Activated CD8-positive, alpha-beta memory T cell treated with anti-CD3 and anti-CD28 coated beads for 24 hours (primary cell): ENCODE data around the gene CCDC150.
"Not testable (repeated sequence)": the region's sequence is repeated elsewhere in the genome, so short reads cannot be mapped to it uniquely, and the experiment has no call there.

Experiments used
- DNase-seq: peaks from one replicate; pipeline ENCODE4 v3.0.0-alpha.2; 2020

The CCDC150 gene

DNA sequence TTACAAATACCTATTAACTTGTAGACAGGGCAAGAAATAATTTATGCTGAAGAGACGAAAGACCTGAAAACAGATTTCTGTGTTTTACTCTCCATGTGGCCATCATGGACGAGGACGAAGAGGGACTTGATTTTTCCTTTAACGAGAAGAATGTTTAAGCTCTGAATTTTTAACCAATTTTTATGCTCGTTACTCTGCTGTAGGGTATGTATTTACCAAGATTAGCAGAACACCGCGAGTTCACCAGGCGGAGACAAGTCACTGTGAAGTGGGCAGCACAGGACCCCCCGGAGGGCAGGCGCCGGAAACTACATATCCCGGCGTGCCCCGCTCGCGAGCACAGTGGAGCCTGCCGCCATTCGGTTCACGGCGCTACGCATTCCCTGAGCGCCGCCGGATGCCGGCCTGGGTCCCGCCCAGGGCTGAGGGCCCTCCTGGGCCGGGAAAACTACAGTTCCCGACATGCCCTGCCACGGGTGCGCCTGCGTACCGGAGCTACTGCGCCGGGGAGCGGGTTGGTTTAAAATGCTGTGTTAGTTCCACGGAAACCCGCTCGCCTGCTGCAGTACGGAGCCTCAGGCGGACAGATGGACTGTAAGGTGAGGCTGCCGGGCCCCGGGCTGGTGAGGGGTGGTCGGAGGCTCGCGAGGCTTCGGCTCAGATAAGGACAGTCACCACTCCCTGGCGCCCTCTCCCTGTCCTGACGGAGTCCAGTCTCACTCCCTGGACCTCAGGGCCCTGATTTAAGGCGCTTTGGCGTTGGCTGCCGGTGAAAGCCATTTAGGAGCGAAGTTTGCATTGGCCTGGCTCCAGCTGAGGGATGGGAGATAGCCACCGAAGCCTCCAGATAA, at the start of gene CCDC150:
Gene CCDC150, plus strand, starts transcription at position 536 of the 851 bp plus-strand sequence. Its CDS starts 52 bp downstream, at position 588.
- DNase-seq, result peak; percentile 96

DNA sequence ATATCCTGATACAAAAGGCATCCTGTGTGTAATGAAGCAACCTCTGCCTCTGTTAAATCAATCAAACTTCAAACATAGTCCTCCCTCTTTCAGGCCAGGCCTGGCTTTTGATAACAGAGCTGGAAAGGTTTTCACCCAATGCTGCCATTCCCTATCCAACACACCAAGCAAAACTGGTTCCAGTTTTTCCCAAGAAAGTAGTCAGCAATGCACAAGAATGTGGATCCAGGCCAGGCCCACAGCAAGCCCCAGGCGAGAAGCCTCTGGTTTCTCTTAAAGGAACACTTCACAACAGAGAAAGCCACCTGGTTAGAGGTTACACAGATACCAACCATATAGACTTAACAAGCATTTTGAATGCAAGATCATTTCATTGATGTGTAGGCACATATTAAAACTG, 49.2 kb upstream of the CCDC150 start:
- DNase-seq, result no peak

DNA sequence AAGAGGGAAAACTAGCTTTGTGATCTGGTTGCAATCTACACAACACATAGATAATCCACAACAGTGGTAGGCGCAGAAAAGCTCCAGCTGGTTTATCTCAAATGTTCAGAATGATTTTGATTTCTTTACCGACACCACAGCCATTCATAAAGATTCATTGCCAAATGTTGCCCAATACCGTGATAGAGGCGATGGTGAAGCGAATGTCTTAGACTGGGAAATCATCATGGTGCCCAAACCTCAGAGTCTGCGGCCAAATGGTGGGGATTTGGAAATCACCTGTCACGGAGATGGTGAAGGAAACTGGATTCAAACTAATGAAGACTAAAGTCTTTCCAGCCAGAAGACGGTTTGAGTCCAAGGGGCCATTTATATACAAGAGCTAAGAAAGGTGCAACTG, 48.5 kb upstream of the CCDC150 start:
- no peak for DNase-seq

DNA sequence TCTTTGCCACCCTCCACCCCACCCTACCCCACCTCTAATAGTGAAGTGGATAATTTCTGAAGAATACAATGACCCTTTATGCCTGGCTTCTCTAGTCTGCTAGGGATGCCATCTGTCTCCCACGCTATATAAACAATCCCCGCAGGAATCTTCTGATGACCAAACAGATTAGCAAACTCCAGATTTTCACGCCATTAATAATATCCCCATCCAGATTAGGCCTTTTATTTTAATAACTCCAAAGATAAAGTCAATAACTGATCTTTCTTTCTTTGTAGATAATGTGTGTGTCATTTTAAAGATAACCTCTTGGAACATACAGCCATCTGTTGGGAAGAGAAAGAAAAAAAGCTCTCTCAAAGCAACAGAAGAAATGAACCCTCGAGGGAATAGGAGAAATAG, 47.9 kb upstream of the CCDC150 start:
- no peak for DNase-seq

DNA sequence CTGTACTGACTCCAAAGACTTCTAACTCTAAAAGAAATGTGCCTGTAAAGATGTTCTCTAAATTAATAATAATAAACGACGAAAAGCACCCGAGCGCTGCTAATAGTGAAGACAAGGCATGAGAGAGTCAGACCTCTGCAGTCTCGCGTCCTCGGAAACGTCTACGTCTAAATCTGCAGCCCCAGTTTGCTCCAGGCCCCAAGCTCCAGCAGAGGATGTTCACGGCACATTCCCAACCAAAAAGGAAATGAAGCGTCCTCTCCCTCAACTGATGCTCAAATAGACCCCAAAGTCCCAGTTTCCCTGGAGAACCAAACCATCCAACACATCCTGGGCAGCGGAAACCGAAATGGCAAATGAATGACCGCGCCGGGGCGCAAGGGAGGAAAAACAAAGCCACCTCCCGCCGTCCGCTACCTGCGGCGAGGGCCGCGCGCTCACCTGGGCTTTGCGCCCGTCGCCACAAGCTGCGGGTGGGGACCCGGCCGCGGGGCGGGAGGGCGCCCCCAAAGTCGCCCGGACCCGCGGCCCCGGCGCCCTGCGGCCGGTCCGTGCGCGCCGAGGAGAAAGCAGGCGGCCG, 47.1 kb upstream of the CCDC150 start:
- no peak for DNase-seq

DNA sequence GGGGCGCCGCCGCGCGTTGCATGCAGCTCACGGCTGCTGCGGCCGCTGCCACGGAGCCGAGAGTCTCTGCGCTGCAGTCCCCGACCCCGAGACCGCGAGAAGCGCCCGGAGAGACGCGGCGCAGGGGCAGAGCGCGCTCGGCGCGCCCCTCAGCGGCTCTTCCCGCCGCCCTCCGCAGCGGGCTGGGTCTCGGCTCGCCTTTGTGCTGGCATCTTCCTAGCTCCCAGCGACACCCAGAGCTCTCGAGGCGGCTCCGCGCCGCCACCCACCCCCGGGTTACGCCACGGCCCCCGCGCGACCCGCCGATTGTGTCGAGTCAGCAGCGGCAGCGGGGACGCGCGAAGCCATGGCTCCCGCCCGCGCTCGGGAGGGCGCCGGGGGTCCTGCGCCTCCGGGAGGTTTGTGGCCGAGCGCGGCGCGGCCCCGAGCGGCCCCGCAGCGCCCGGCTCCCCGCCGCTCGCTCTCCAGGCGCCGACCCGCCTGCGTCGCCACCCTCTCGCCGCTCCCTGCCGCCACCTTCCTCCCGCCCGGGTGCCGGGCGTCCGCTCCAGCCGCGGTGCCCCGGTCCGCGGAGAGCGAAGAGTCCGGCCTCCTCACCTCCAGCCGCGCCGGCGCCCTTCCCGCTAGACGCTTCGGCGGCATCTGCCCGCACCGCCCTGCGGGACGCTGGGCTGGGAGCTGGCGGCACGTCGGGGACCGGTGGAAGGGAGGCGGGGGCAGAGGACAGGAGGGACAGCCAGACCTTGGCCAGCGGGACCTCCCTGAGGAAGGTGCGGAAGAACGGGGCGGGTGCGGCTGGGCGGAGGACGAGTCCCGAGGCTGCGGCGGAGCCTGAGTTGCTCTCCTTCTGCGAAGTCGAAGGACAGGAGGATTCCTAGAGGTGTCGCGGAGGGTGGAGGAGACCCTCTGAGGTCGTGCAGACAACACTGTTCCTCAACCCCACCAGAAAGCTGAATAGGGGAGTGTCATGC, 46.3 kb upstream of the CCDC150 start, which contains the start of gene HECW2:
Gene HECW2, minus strand, starts transcription at position 644 of the 971 bp plus-strand sequence.
- peak; percentile 63 for DNase-seq

DNA sequence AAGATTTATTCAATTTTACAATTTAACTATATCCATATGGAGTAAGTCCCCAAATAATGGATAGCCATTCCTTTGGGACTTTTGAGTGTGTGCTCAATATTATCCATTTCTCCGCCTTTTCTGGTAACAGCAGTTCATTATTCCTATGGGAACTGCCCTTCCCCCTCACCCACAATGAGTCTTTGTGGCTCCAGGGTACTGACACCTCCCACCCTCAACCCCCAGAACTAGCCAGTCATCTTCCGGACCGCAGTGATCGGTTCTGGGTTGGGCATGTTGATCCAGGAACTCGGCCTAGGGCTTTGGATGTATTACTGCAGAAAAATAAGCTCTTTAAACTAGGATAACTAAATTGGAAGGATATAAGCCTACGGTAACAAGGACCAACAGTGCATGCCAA, 45.4 kb upstream of the CCDC150 start:
- DNase-seq, result no peak

DNA sequence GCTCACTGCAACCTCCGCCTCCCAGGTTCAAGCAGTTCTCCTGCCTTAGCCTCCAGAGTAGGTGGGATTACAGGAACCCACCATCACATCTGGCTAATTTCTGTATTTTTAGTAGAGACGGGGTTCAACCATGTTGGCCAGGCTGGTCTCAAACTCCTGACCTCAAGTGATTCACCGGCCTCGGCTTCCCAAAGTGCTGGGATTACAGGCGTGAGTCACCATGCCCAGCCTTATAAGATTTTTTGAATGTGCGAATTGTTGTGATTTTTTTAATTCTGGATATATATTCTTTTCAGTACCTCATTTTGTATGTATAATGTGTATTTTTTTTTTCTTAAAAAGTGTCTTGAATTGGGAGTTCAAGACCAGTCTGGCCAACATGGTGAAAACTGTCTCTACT, 42.0 kb upstream of the CCDC150 start:
- DNase-seq, result no peak

DNA sequence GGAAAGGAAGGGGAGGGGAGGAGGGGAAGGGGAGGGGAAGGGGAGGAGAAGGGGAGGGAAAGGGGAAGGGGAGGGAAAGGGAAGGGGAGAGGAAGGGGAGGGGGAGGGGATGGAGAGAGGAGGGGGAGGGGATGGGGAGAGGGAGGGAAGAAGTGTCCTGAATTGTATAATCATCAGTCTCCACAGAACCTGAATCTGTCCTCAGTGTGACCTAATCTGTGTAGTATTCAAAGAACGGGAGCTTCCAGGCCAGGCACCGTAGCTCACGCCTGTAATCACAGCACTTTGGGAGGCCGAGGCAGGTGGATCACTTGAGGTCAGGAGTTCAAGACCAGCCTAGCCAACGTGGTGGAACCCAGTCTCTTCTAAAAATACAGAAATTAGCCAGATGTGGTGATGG, 41.1 kb upstream of the CCDC150 start:
- DNase-seq, result no peak

DNA sequence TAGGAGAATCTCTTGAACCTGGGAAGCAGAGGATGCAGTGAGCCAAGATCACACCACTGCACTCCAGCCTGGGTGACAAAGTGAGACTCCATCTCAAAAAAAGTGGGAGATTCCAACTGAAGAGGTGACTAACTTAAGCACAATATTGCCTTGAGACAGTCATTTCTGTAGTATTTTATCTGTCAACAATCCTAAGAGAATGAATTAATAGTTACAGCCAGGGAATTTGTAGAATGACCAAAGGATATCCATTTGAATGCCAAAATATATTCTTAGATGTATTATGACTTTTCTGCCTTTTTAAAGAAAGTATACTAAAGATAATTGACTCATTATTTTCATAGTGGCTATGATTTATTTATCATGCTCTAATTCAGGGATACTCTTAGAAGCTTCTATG, 40.7 kb upstream of the CCDC150 start:
- DNase-seq, result no peak

DNA sequence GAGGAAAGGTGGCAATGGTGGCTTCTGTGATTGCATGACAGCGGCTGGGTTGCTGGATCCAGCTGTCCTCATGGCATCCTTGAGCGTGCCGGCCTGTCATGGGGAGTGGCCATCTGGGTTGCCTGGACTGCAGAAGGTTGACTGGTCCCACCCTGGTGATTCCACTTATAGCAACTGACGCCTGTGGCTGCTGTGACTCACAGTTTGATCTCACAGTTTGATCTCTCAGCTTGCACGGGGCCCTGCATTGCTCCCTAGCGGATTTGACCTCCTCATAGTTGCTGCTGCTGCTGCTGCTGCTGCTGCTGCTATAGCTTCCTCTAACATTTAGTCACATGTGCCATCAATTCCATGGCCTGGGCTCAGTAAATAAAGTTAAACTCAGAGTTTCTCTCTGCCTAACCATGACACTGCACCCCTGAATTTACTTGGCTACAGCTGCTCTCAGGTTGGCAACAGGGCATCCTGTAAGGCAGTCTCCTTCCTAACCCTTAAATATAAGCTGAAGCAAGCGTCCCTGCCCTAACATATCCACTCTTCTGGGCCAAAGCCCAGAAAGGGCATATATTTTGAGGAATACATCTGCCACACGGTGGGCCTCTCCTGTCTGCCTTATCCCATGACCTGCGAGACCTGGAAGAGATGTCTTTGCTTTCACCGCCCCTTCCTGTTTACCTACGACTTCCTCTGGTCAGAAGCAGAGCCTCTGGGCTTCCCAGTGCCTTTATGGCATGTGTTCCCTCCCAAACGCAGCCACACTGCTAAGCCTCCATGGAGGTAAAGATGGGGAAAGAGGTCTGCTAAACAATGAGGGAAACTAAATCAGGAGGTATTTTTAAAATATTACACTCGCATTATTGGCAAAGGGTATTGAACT, 37.8 kb upstream of the CCDC150 start:
- DNase-seq, result no peak

DNA sequence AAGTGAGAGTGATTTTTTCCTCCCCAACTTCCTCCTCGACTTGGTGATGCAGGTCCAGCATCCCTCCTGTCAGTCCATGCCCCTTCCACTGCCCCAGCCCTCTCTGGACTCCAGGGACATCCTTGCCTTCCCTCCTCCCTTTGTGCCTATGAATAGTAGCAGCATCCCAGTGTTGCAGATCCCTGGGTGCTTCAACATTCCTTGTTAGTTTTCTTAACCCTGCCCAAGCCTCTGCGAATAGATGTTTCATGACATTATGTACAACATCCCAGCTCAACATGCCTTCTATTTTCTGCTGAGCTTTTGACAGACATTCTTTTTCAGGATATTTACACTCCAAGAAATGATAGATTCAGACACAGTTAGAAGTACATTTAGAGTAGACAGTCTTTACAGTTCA, 35.3 kb upstream of the CCDC150 start:
- DNase-seq, result no peak

DNA sequence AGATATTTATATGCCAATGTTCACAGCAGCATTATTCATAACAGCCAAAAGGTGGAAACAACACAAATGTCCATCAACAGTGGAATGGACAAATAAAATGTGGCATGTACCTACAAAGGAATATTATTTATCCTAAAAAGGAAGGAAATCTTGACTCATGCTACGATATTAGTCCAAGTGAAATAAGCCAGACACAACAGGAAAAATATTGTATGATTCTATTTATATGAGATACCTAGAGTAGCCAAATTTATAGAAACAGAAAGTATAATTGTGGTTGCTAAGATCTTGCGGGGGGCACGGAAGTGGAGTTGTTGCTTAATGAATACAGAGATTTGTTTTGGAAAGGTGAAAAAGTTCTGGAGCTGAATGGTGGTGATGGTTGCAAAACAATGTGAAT, 33.0 kb upstream of the CCDC150 start:
- DNase-seq, result no peak

DNA sequence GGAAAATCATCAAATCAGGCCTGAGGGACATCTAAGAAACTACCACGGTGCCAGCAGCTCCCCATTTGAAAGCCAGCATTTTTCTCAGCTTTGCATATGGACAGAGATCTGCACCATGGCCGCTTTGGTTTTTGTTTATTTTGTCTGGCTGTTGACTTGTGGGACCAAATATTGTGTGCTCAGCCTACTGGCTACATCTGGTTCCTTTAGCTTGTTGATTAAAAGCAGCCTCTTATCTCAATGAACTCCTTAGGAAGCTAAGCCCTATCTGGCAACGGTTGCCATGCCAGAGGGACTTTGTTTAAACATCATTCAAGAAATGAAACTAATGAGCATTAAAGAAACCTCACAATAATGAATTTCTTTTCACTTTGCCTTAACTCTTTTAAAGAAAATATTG, 32.4 kb upstream of the CCDC150 start:
- no peak for DNase-seq

DNA sequence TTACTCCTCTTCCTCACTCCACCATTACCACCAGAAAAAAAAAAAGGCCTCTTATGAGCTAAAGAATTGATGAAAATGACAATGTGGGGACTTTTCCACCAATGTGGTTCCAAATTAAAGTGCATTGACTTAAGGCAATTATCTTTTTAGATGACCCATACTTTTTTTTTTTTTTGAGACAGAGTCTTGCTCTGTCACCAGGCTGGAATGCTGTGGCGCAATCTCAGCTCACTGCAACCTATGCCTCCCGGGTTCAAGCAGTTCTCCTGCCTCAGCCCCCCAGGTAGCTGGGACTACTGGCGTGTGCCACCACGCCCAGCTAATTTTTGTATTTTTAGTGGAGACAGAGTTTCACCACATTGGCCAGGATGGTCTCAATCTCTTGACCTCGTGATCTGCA, 31.6 kb upstream of the CCDC150 start:
- not testable (repeated sequence) for DNase-seq

DNA sequence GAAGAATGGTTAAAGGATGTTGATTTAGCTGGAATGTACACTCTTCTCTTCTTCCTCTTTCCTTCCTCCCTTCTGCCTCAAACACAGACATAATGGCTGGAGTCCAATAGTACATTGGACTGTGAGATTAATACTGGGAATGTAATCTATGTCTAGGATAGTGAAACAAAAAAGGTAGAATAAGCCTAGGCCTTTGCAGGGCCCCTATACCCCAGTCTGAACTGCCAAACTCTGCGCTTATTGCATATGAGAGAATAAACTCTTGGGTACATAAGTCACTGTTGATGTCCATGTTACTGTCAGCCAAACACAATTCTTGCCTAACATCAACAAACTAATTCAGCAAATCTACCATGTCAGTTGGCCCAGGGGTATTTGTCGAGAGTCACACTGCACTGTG, 29.7 kb upstream of the CCDC150 start:
- no peak for DNase-seq

DNA sequence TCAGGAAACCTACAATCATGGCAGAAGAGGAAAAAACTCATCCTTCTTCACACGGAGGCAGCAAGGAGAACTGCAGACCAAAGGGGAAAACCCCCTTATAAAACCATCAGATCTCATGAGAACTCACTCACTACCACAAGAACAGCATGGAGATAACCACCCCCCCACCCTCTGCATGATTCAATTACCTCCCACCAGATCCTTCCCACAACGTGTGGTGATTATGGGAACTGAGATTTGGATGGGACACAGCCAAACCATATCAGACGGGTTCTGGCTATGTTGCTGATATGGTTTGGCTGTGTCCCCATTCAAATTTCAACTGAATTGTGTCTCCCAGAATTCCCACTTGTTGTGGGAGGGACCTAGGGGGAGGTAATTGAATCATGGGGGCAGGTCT, 28.7 kb upstream of the CCDC150 start:
- DNase-seq, result no peak

DNA sequence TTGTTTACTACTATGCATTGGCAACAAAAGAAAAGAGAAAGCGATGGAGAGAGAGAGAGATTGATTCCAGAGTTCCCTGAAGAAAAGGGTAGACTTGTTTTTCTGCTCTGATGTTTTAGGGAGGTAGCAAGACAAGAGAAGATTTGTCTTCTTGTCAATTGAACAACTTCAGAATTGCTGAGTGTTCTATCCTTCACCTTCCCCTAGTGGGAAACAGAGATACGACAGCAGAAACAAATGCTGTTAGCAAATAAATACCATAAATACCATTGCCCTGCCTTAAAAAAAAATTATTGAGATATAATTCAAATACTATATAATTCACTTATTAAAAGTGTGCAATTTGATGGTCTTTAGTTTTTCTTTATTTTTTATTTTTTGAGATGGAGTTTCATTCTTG, 26.2 kb upstream of the CCDC150 start:
- no peak for DNase-seq

DNA sequence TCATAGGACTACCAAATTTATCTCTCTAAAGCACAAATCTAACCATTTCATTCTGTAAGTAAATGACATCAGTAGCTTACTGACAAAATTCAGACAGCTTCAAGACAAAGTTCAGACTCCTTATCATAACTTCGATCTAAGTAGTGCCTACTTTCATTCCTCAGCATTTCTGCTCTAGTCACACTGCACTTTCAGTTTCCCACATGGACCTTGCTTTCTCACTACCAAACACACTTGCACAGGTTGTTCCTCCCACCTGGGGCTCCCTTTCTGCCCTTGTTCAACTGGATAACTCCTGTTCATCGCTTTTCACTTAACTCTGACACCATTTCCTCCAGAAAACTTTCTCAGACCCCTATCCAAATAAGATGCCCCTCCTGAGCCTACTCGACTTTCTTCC, 22.1 kb upstream of the CCDC150 start:
- DNase-seq, result no peak

DNA sequence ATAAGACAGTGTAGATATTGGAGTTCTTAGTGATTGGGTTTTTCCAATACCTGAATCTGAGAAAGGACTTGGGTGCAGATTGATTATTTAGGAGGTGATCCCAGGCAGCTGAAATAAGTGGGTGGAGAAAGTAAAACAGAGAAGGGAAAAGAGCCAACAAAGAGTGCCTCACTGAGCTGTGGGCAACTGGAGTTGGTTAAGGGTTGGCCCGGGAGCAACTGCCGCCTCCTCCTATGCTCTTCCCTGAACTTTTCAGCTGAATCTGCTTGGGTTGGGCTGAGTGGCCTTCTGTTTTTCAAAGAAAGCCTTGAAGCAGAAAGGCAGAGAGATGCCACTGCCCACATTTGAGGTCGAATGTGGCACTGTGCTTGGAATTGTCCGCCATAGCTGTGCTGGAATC, 20.9 kb upstream of the CCDC150 start:
- no peak for DNase-seq

DNA sequence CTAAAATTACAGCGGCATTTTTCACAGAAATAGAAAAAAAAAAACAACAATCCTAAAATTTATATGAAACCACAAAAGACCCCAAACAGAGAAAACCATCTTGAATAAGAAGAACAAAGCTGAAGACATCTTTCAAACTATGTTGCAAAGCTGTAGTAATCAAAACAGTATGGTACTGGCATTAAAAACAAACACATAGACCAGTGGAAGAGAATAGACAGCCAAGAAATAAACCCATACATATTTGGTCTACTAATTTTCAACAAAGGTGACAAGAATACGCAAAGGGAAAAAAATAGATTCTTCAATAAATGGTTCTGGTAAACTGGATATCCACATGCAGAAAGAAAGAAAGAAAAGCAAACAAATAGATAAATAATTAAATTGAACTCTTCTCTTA, 9.0 kb upstream of the CCDC150 start:
- no peak for DNase-seq

DNA sequence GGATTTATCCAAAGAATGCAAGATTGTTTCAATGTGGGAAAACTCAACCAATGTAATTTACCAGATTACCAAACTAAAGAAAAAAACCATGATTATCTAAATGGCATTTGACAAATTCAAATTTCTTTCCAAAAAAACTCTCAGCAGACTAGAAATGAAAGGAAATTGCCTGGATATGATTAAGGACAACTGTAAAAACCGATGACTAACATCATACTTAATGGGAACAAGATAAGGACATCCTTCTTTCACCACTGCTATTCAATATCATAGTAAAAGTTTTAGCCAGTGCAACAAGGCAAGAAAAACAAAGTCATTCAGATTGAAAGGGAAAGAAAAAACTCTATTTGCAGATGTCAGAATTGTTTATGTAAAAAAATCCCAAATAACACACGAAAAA, 4.4 kb upstream of the CCDC150 start:
- DNase-seq, result no peak
